RWPE2 (cell line): ENCODE measurements around the gene PUSL1.

ENCODE experiments used
- ATAC-seq: fragments of 200-7000 bp; cut with Tn5 transposase; 3 replicates; pipeline ENCODE4 v1.9.1; 2021; ENCODE audit warnings: low read depth
- DNase-seq: peaks from one replicate; pipeline ENCODE4 v3.0.0-alpha.2; 2020; ENCODE audit warnings: low spot score
- H3K27ac ChIP-seq: fragments of 450-650 bp; 2 replicates; pipeline ENCODE4 v1.5.1; 2017; ENCODE audit warnings: mild to moderate bottlenecking; ENCODE audit not compliant: poor library complexity, severe bottlenecking
- H3K27me3 ChIP-seq: fragments of 250-450 bp; sonication (Bioruptor Pico); 2 replicates; pipeline ENCODE4 v1.5.1; 2021; ENCODE audit warnings: mild to moderate bottlenecking, moderate library complexity; ENCODE audit not compliant: insufficient read depth, poor library complexity, severe bottlenecking
- H3K36me3 ChIP-seq: fragments of 250-450 bp; sonication (Bioruptor Pico); 2 replicates; pipeline ENCODE4 v1.5.1; 2020; ENCODE audit warnings: low read depth, mild to moderate bottlenecking, moderate library complexity
- H3K4me1 ChIP-seq: fragments of 250-450 bp; sonication (Bioruptor Pico); 2 replicates; pipeline ENCODE4 v1.5.1; 2021; ENCODE audit warnings: mild to moderate bottlenecking, moderate library complexity; ENCODE audit not compliant: insufficient read depth, poor library complexity, severe bottlenecking
- H3K4me3 ChIP-seq: fragments of 250-450 bp; sonication (Bioruptor Pico); 2 replicates; pipeline ENCODE4 v1.5.1; 2021; ENCODE audit warnings: mild to moderate bottlenecking, moderate library complexity; ENCODE audit not compliant: severe bottlenecking
- H3K9me3 ChIP-seq: fragments of 250-450 bp; sonication (Bioruptor Pico); 2 replicates; pipeline ENCODE4 v1.5.1; 2021; ENCODE audit warnings: mild to moderate bottlenecking, moderate library complexity; ENCODE audit not compliant: severe bottlenecking
- TF ChIP-seq, protein P1 (sequence below): fragments of 450-650 bp; IDR thresholded peaks from one replicate; pipeline ENCODE4 v1.5.1; 2017; ENCODE audit warnings: mild to moderate bottlenecking, moderate library complexity; ENCODE audit not compliant: poor library complexity, severe bottlenecking

PUSL1 gene

DNA sequence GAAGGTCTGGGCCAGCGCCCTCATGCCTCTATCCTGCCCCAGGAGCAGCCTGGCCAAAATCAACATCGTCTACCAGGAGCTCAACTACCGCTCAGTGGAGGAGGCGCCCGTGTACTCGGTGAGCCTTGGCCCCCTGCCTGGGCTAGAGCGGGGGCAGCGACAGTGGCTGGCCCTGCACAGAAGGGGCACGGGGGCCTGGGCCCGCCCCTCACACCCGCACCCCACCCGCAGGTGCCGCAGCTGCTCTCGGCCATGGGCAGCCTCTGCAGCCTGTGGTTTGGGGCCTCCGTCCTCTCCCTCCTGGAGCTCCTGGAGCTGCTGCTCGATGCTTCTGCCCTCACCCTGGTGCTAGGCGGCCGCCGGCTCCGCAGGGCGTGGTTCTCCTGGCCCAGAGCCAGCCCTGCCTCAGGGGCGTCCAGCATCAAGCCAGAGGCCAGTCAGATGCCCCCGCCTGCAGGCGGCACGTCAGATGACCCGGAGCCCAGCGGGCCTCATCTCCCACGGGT is 17.3 kb upstream of the PUSL1 start:
- Histone ChIP-seq H3K27me3 (no peaks in the 10 kb centered on the region), H3K27ac (no peak overlapping the region), H3K4me3 (no peak overlapping the region), H3K9me3 (no peaks in the 10 kb centered on the region), H3K4me1 (no peaks in the 10 kb centered on the region), H3K36me3 (no peaks in the 10 kb centered on the region)
- DNase-seq (no peak), ATAC-seq (peak; percentile 35)
- TF ChIP-seq, protein P1, sequence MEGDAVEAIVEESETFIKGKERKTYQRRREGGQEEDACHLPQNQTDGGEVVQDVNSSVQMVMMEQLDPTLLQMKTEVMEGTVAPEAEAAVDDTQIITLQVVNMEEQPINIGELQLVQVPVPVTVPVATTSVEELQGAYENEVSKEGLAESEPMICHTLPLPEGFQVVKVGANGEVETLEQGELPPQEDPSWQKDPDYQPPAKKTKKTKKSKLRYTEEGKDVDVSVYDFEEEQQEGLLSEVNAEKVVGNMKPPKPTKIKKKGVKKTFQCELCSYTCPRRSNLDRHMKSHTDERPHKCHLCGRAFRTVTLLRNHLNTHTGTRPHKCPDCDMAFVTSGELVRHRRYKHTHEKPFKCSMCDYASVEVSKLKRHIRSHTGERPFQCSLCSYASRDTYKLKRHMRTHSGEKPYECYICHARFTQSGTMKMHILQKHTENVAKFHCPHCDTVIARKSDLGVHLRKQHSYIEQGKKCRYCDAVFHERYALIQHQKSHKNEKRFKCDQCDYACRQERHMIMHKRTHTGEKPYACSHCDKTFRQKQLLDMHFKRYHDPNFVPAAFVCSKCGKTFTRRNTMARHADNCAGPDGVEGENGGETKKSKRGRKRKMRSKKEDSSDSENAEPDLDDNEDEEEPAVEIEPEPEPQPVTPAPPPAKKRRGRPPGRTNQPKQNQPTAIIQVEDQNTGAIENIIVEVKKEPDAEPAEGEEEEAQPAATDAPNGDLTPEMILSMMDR, result no peak

DNA sequence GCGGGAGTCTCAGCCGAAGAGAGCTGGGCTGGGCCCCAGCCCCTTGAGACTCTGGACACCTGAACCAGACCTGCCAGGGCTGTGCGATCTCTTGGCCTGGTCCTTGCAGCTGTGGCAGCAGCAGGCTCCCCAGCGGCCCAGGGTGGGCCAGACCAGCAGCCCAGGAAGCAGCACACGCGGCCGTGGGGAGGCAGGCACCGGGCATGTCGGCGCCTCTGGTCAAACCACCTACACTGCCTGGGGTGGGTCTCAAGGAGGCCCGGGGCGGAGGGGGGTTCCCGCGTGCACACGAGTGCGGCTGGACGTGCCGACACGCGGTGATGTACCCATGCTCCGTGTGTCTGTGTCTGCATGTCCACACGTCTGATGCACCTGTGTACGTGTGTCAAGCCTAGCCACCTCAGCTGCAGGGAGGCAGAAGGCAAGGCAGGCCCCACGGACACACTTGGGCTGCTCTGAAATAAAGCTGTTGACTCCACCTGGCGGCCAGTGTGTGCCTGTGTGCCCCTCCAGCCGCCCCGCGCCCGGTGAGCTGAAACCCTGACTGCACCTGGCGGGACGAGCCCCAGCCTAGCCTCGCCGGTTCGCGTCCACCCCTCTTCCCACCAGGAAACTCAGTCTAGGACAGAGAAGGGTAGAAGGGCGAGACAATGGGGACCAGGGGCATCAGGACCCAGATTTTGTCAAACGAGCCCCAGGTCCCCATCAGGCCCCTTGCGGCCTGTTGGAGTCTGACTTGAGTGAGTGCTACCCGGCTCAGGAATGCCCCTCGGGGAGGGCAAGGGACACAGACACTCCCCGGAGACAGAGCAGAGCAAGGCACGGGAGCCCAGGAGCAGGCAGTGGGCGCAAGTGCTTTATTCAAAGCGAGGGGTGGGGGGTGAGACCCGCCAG is 16.6 kb upstream of the PUSL1 start:
- no peaks in the 10 kb centered on the region for H3K36me3 ChIP-seq
- H3K9me3 ChIP-seq, result no peaks in the 10 kb centered on the region
- TF ChIP-seq, protein P1, result peak; percentile 81
- DNase-seq (no peak), ATAC-seq (peak; percentile 84)
- H3K27ac ChIP-seq, result no peak overlapping the region
- H3K4me3 ChIP-seq, result no peak overlapping the region
- H3K4me1 ChIP-seq, result no peaks in the 10 kb centered on the region
- H3K27me3 ChIP-seq, result no peaks in the 10 kb centered on the region

DNA sequence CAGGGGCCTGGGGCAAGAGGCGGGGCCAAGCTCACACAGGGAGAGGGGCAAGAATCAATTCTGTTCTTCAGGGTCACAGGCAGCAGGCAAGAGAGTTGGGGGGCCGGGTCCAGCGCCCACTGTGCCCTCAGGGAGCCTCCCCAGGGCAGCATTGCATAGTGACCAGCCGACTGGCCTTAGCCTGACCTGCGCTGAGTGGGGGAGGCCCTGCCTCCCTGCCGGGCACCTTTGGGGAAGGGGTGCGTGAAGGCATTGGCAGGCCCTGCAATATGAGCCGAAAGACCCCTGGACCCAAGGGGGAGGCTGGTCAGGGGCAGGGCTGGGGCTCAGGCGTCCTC is 16.0 kb upstream of the PUSL1 start:
- DNase-seq (no peak), ATAC-seq (no peak)
- Histone ChIP-seq H3K27ac (no peak overlapping the region), H3K36me3 (no peaks in the 10 kb centered on the region), H3K9me3 (no peaks in the 10 kb centered on the region), H3K4me3 (no peak overlapping the region), H3K4me1 (no peaks in the 10 kb centered on the region), H3K27me3 (no peaks in the 10 kb centered on the region)
- TF ChIP-seq, protein P1, result no peak

DNA sequence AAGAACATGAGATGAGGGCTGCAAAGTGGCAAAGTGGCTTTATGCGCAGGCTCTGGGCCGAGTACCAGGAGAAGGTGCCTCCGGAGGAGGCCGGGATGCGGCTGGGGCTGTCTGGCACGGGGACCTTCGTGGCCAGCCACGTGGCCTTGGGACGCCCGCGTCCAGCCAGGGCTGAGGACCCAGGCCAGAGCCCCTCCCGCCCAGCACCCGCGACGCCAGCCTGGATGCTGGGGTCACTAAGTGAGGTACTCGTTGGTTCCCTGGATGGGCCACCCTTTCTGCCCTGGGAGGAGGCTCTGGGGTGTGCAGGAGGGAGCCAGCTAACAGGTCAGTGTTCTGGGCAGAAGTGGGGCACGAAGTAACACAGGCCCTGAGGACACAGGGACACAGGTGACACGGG is 15.5 kb upstream of the PUSL1 start:
- H3K9me3 ChIP-seq, result no peaks in the 10 kb centered on the region
- no peak overlapping the region for H3K4me3 ChIP-seq
- DNase-seq (no peak), ATAC-seq (no peak)
- TF ChIP-seq, protein P1, result no peak
- H3K4me1 ChIP-seq, result no peaks in the 10 kb centered on the region
- H3K27me3 ChIP-seq, result no peaks in the 10 kb centered on the region
- H3K36me3 ChIP-seq, result no peaks in the 10 kb centered on the region
- H3K27ac ChIP-seq, result no peak overlapping the region
